Natural killer cell (primary cell): ENCODE data around the gene PPM1M. TPM values are rescaled to one million over a fixed set of nuclear protein-coding genes. Genes with fewer than 3 reads are reported as not detected.

Source experiments
- ATAC-seq, 3 donors: fragments of 150-1000 bp in 2 of 3; fragments of 200-7000 bp in 1 of 3; cut with Tn5 transposase; 1 replicate in 1 of 3; 2 replicates in 2 of 3; pipeline ENCODE4 v1.10.0; 2021; ENCODE audit warnings: mild to moderate bottlenecking in 2 of 3, moderate library complexity in 2 of 3
- DNase-seq, 2 donors: peaks; one replicate each; pipeline versions ENCODE4 v3.0.0 to v3.0.0-alpha.2; 2013 to 2021; ENCODE audit warnings: mixed read lengths in 1 of 2
- H3K27ac ChIP-seq: one replicate; pipeline ENCODE4 v1.5.1; 2013; ENCODE audit warnings: mild to moderate bottlenecking, low read length
- H3K27me3 ChIP-seq: one replicate; pipeline ENCODE4 v1.6.1; 2013; ENCODE audit warnings: low read length; ENCODE audit not compliant: control insufficient read depth, insufficient read depth
- H3K36me3 ChIP-seq: one replicate; pipeline ENCODE4 v1.6.1; 2013; ENCODE audit warnings: low read length; ENCODE audit not compliant: control insufficient read depth, insufficient read depth
- H3K4me1 ChIP-seq: one replicate; pipeline ENCODE4 v1.6.1; 2013; ENCODE audit warnings: low read length; ENCODE audit not compliant: control insufficient read depth, insufficient read depth
- H3K4me3 ChIP-seq: one replicate; pipeline ENCODE4 v1.5.1; 2013; ENCODE audit warnings: low read length
- H3K9me3 ChIP-seq: one replicate; pipeline ENCODE4 v1.6.1; 2013; ENCODE audit warnings: low read length; ENCODE audit not compliant: control insufficient read depth, insufficient read depth
- H3K27ac Mint-ChIP-seq, 2 donors: one replicate each; pipeline ENCODE4 v1.8.0; 2022; ENCODE audit warnings: mild to moderate bottlenecking in 2 of 2, mixed read lengths in 2 of 2, moderate library complexity in 1 of 2
- H3K27me3 Mint-ChIP-seq, 2 donors: one replicate each; pipeline ENCODE4 v1.8.0; 2022; ENCODE audit warnings: low read depth in 2 of 2, mixed read lengths in 2 of 2
- H3K36me3 Mint-ChIP-seq: one replicate; pipeline ENCODE4 v1.8.0; 2022; ENCODE audit warnings: mixed read lengths
- H3K4me1 Mint-ChIP-seq, 2 donors: one replicate each; pipeline ENCODE4 v1.8.0; 2022; ENCODE audit warnings: mixed read lengths in 2 of 2
- H3K4me3 Mint-ChIP-seq: one replicate; pipeline ENCODE4 v1.8.0; 2022; ENCODE audit warnings: mild to moderate bottlenecking, moderate library complexity, mixed read lengths
- H3K9me3 Mint-ChIP-seq, 2 donors: one replicate each; pipeline ENCODE4 v1.8.0; 2022; ENCODE audit warnings: mixed read lengths in 2 of 2
- CTCF ChIP-seq: fragments of 200-600 bp; IDR thresholded peaks from one replicate; pipeline ENCODE4 v1.8.0; 2022; ENCODE audit warnings: antibody characterized with exemption
- WGBS: methylation state at CpG from one replicate; pipeline ENCODE4 v1.1.7; 2013; ENCODE audit warnings: missing lambda C conversion rate; ENCODE audit not compliant: insufficient coverage; 5-methylcytosine and 5-hydroxymethylcytosine counted together
- intact Hi-C: fragments of 100-400 bp; cut with micrococcal nuclease; formaldehyde crosslinking; loops from one replicate; pipeline ENCODE4 v1.14.2; 2022
- total RNA-seq, 4 donors: library from RNA; stranded (reverse); fragments of 120-200 nt in 1 of 4; gene quantifications; one replicate each; pipeline versions ENCODE4 v1.2.3 to v1.2.4, GENCODE V29; 2013 to 2022

The PPM1M gene
- total RNA-seq, 3 donors from 2014 or later (not counting 1 experiment from before 2014, with no cell fraction given) = 66.0 to 83.7 (median 77.8) TPM

- Histone ChIP-seq H3K27me3 (no peaks in the 10 kb centered on the region), H3K36me3 (peaks cover 34% of the 10 kb centered on the region), H3K4me1 (peaks cover 69% of the 10 kb centered on the region), H3K27ac (peak overlapping the region; percentile 91), H3K4me3 (no peak overlapping the region), H3K9me3 (no peaks in the 10 kb centered on the region)
- Mint-ChIP-seq H3K9me3 (no peaks in the 10 kb centered on the region), H3K4me3 (peak overlapping the region; percentile 84), H3K4me1 (peaks cover 67 to 68% of the 10 kb centered on the region in 2 donors), H3K27me3 (no peaks in the 10 kb centered on the region), H3K27ac (peak overlapping the region; percentile 91 to 92), H3K36me3 (peaks cover 8% of the 10 kb centered on the region)
- WGBS = 94% methylated on average over 7 of the region's 7 CpGs
- DNase-seq = peak in 1 of 2 donors; percentile 12
- no peak for ATAC-seq
- no peak for TF ChIP-seq CTCF
- intact Hi-C loops = no loop called here
Observed at GRCh38 chr3:52247409-52248164, 2.0 kb downstream of the PPM1M start.

GRCh38 chr3:52248165-52248541, 2.6 kb downstream of the PPM1M start:
- Histone ChIP-seq H3K36me3 (peaks cover 34% of the 10 kb centered on the region), H3K4me1 (peaks cover 74% of the 10 kb centered on the region), H3K4me3 (no peak overlapping the region), H3K27me3 (no peaks in the 10 kb centered on the region), H3K27ac (no peak overlapping the region), H3K9me3 (no peaks in the 10 kb centered on the region)
- intact Hi-C loops = no loop called here
- H3K4me1 Mint-ChIP-seq = peaks cover 71 to 74% of the 10 kb centered on the region in 2 donors
- TF ChIP-seq CTCF = no peak
- peaks cover 8% of the 10 kb centered on the region for H3K36me3 Mint-ChIP-seq
- H3K27me3 Mint-ChIP-seq = no peaks in the 10 kb centered on the region
- 97% methylated on average over 10 of the region's 10 CpGs for WGBS
- H3K9me3 Mint-ChIP-seq = no peaks in the 10 kb centered on the region
- peak overlapping the region; percentile 91 to 92 for H3K27ac Mint-ChIP-seq
- peak overlapping the region; percentile 59 for H3K4me3 Mint-ChIP-seq
- DNase-seq (peak in 1 of 2 donors; percentile 14), ATAC-seq (no peak)

- Histone ChIP-seq H3K27ac (no peak overlapping the region), H3K4me3 (no peak overlapping the region), H3K27me3 (no peaks in the 10 kb centered on the region), H3K4me1 (peaks cover 74% of the 10 kb centered on the region), H3K36me3 (peaks cover 34% of the 10 kb centered on the region), H3K9me3 (no peaks in the 10 kb centered on the region)
- Mint-ChIP-seq H3K4me1 (peaks cover 71 to 81% of the 10 kb centered on the region in 2 donors), H3K27me3 (no peaks in the 10 kb centered on the region), H3K9me3 (no peaks in the 10 kb centered on the region), H3K4me3 (peak overlapping the region; percentile 9), H3K27ac (peak overlapping the region; percentile 91 to 92), H3K36me3 (peaks cover 8% of the 10 kb centered on the region)
- WGBS = 93% methylated on average over 10 of the region's 10 CpGs
- DNase-seq = peak; percentile 14 to 63
- intact Hi-C loops = no loop called here
- no peak for TF ChIP-seq CTCF
- ATAC-seq = no peak
Observed at GRCh38 chr3:52248816-52249547, 3.4 kb downstream of the PPM1M start.
